Esophagus muscularis mucosa (tissue), 3 donors: ENCODE data around the gene WDR27.

ENCODE experiments used
- POLR2A ChIP-seq: fragments of 450-650 bp; IDR thresholded peaks from one replicate; pipeline ENCODE4 v1.6.1; 2017; ENCODE audit warnings: antibody characterized with exemption, moderate library complexity, mild to moderate bottlenecking, low read depth
- TF ChIP-seq, protein P1 (sequence below), 3 experiments: fragments of 200-600 bp in 2 of 3; fragments of 450-650 bp in 1 of 3; sonication (generic) in 2 of 3; IDR thresholded peaks; one replicate each; pipeline ENCODE4 v1.5.1; 2017 to 2019; ENCODE audit warnings: antibody characterized with exemption in 3 of 3, mild to moderate bottlenecking in 2 of 3, moderate library complexity in 1 of 3

- TF ChIP-seq, protein P1, sequence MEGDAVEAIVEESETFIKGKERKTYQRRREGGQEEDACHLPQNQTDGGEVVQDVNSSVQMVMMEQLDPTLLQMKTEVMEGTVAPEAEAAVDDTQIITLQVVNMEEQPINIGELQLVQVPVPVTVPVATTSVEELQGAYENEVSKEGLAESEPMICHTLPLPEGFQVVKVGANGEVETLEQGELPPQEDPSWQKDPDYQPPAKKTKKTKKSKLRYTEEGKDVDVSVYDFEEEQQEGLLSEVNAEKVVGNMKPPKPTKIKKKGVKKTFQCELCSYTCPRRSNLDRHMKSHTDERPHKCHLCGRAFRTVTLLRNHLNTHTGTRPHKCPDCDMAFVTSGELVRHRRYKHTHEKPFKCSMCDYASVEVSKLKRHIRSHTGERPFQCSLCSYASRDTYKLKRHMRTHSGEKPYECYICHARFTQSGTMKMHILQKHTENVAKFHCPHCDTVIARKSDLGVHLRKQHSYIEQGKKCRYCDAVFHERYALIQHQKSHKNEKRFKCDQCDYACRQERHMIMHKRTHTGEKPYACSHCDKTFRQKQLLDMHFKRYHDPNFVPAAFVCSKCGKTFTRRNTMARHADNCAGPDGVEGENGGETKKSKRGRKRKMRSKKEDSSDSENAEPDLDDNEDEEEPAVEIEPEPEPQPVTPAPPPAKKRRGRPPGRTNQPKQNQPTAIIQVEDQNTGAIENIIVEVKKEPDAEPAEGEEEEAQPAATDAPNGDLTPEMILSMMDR (IDR thresholded peaks at IDR 0.05) = no peak
- TF ChIP-seq POLR2A = no peak
Measured at GRCh38 chr6:169521825-169522224, 180.0 kb downstream of the WDR27 start.
